IPS DF 4.7 (cell line): ENCODE measurements around the gene NUDT11.
"Not testable (repeated sequence)": the region's sequence is repeated elsewhere in the genome, so short reads cannot be mapped to it uniquely, and the experiment has no call there.

ENCODE experiments used
- DNase-seq: peaks from one replicate; pipeline ENCODE4 v3.0.0-alpha.2; 2013; ENCODE audit warnings: low spot score; ENCODE audit errors: extremely low read depth

Gene NUDT11

DNA sequence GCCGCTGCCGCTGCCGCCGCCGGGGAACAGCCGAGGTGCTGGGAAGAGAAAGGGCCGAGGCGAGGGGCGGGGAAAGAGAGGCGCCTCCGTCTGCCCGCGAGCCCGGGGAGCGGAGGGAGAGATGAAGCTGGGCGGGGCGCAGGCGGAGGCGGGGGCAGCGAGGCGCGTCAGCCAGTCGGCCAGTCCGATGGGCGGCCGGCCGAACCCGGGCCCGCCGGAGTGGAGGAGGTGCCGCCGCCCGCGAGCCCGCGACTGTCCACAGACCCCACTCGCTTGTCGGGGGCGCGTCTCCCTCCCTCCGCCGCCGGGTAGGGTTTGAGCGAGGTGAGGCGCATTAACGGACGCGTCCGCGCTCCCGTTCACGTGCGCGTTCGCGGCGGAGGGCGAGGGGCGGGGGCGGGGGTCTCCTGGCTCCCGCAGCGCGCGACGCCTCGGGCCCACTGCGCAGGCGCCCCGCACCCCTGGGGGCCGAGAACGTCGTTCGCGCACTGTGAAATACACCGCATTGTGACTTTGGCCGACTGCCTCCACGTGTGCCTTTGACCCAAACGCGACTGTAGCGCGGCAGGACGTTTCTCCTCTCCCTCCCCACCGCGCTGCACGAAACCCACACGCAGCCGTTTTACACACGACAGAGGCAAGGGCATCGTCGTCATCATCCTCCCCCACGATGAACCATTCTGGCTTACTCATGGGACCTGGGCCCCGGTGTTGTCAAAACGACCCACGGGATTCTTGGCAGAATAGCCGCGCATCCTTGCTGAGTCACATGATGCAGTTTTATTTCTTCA lies at the start of gene NUDT11:
Gene NUDT11 (minus strand): TSS at position 92 of the 791 bp plus-strand sequence. CDS start 148 bp downstream, outside the sequence.
- DNase-seq, result no peak

DNA sequence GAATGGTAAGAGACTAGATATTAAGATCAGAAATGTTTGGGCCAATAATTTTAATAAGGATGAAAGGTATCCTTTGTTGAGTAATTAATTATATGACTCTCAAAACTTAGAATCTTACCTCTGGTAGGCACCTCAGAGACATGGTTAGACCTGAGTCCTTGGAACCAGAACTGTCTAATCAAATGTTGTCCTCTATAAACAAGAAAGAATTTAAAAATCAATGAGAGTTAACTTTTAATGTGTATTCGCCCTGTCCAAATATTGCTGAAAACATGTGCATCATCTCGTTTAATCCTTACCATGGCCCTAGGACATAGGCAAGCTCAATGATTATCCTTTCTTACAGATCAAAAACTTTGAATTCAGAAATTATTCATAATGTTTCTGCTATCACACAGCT lies 24.0 kb upstream of the NUDT11 start:
- no peak for DNase-seq

DNA sequence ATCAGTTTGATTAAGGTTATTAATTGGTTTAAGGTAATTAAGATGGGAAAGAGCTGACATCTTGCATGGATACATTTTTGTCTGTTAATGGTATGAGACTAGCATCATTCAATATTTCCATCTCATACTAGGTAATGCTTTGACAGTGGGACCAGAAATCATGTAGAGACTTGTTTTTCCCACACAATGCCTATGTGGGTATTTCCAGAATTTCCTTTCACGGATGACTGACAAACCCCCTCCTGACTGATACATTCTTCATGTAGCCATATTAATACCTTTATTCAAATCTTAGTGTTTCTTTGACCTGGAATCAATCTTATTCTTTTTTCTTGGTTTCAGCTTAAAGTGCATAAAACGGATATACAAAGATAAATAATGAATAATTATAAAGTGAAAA lies 22.7 kb upstream of the NUDT11 start:
- DNase-seq, result not testable (repeated sequence)

- DNase-seq, result no peak
Observed at GRCh38 chrX:51507551-51507950, 11.2 kb upstream of the NUDT11 start.

DNA sequence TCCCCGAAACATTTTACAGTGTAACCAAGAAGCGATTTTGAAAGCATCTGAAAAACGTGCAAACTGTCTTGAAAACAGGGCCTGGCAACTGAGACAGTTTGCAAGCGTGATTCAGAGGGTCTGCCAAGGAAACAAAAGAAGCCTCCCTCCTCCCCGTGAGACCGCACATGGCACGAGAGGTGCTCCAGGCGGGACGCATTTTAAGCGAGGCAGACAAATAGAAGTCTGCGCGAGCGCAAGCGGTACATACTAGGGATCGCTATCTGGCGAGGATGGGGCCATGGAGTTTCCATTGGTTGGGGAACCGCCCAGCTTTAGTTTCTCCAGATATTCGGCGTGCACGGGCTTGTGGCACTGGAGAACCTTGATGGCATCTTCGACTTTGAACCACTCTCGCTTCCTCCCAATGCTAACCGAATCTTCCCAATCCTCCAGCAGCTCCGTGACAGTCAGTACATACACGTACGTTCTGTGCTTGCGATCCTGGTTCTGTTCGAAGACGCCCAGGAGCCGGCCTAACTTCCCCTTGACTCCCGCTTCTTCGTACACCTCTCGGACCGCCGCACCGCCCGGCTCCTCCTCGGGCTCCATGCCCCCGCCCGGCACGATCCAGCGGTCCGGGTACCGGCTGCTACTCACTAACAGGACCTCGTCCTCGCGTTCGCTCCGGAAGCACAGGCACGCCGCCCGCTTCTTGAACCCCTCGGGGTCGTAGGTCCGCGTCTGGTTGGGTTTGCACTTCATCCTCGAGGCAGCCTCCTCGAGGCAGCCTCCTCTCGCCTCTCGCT lies 497 bp downstream of the NUDT11 start:
- DNase-seq, result not testable (repeated sequence)

GRCh38 chrX:51494409-51494808 lies 2.0 kb downstream of the NUDT11 start:
- DNase-seq, result no peak

DNA sequence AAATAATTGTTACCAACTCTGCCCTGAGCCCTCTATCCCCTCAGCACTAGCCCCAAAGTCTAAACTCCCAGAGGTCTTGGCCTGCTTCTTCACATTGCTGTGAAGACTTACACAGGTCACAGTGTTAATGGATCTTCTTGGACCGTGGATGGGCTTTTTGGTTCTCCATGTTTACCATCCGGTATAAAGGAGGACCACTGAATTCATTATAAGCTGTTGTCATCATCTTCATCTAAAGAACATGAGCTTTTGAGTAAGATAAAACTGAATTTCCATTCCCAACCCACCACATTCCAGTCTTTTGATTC lies 8.5 kb downstream of the NUDT11 start:
- DNase-seq, result no peak

- DNase-seq, result no peak
Observed at GRCh38 chrX:51484616-51485015, 11.8 kb downstream of the NUDT11 start.

DNA sequence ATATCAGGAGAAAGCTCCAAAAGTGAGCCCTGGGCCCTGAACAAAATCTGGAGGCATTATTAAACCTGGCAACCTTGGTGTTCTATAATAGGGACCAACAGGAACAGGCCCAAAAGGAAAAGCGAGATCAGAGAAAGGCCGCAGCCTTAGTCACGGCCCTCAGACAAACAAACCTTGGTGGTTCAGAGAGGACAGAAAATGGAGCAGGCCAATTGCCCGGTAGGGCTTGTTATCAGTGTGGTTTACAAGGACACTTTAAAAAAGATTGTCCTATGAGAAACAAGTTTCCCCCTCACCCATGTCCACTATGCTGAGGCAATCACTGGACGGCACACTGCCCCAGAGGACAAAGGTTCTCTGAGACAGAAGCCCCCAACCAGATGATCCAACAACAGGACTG lies 14.0 kb downstream of the NUDT11 start:
- not testable (repeated sequence) for DNase-seq

DNA sequence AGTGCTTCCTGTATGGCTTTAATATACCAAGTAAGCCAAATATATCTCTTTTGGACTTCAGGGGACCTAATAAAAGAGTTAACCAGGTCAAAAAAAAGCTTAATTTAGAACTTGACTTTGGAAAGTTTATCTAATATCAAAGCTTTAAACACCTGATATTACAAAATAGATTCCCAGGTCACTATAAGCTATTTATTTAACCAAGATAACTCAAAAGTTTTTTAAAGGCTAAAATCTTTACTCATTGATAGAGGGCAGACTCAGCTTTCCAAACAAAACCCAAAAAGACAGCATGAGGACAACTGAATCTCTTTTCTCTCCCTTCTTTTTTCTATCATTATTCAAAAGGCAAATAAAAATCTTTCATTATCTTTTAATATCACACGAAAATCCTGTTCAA lies 19.5 kb downstream of the NUDT11 start:
- DNase-seq, result no peak

DNA sequence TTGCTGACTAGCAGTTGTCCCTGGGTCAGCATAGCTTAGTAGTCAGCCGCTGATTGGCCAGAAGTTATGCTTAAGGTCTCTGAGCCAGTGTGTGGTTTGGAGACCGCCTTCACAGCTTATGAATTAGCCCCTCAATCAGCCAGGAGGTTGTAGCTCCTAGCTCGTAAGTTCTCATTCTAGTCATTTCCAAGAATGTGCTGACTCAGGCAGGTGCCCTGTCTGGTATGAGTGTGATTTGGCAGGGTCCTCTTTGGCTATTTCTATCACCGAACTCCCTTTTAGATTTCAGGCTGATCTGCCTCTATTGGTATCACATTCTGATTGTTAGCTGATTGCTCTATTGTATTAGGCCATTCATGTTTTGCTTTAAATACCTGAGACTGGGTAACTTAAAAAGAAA lies 33.1 kb downstream of the NUDT11 start:
- no peak for DNase-seq

DNA sequence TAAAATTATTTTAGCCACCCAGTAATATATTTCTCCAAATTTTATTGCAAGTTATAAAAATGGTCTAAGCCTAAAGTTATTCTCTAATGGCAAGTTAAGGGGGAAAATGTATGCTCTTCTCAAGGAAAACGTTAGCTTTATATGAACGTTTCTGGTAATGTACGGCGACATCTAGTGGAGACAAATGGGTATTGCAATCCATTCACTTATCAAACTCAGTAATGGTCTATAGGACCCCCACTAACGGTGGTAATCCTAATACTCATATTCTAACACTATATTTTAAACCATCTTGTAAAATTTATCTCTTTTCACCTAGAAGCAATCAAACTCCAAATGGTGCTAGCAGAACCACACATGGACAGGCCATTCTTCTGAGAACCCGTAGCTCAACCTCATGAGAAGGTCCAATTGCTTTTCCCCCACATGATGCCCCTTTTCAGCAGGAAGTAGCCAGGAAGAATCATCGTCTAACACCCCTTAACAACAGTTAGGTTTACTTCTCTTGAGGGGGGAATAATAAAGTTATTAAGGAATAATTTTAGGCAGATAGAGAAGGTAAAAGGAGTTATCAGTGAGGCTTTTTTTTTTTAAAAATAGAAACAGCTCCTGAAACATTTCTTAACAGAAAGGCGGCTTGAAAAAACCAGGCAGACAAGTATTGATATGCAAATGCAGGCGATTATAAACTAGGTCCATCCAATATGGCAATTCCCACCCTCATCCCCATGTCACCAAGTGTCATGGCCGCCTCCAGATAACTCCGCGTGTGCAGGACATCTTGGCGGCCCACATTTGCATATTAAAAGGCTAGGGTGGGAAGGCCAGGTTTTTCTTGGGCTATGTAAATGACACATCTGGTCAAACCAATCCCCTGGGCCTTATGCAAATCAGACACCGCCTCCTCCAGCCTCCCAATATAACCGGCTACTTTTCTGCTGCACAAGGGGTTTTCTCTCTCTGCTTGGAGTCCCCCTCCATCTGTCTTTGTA lies 35.0 kb downstream of the NUDT11 start:
- no peak for DNase-seq

DNA sequence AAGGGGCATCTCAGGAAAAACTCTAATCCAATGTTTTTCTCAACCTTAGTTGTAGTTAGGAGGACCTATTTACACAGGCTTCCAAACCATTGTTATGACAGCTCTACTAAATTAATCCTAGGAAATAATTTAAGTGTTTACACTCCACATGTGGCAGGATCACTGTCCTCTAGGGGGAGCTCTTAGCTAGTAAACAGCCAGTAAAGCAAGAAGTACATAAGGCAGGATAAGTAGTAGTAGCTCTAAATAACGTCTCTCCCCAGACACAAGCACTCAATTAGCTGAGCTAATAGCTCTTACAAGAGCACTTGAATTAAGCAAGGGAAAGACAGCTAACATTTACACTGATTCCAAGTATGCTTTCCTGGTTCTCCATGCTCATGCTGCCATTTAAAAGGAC lies 37.3 kb downstream of the NUDT11 start:
- DNase-seq, result no peak

GRCh38 chrX:51456814-51457213 lies 39.6 kb downstream of the NUDT11 start:
- no peak for DNase-seq

DNA sequence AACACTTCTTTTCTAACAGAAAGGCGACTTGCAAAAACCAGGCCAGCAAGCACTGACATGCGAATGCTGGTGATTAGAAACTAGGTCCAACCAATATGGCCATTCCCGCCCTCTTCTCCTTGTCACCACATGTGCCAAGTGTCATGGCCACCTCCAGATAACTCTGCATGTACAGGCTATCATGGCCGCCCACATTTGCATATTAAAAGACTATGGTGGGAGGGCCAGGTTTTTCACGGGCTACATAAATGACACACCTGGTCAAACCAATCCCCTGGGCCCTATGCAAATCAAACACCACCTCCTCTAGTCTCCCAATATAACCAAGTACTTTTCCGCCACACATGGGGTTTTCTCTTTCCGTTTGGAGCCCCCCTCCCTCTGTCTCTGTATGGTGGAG lies 40.1 kb downstream of the NUDT11 start:
- DNase-seq, result no peak

DNA sequence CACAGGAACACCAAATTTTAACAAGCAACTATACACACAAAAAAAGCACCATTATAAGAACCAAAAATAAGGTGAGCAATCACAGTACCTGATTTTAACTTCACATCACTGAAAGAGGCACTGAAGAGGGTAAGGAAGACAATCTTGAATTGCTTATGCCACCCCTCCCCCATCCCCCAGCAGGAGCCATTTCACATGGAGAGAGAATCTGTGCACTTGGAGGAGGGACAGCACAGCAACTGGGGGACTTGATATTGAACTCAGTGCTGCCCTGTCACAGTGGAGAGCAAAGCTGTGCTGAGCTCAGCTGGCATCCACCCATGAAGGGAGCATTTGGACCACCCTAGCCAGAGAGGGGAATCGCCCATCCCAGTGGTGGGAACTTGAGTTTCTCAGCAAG lies 56.0 kb downstream of the NUDT11 start:
- DNase-seq, result no peak
